SU-DHL-6 (cell line): ENCODE measurements around the gene TEX19.

ENCODE experiments used
- H2AFZ ChIP-seq: fragments of 200-600 bp; sonication (generic); 2 replicates; pipeline ENCODE4 v1.6.1; 2014; ENCODE audit warnings: low read depth, mild to moderate bottlenecking, moderate library complexity, mixed read lengths, antibody characterized with exemption, low read length; ENCODE audit not compliant: severe bottlenecking
- H3F3A ChIP-seq: fragments of 200-600 bp; shearing (Covaris generic); 2 replicates; pipeline ENCODE4 v1.6.0; 2016; ENCODE audit warnings: antibody characterized with exemption, mild to moderate bottlenecking; ENCODE audit not compliant: insufficient read depth
- H3K27ac ChIP-seq: fragments of 200-600 bp; sonication (generic); 2 replicates; pipeline ENCODE4 v1.5.1; 2016; ENCODE audit warnings: low read depth, mild to moderate bottlenecking, low read length, moderate library complexity, mixed read lengths
- H3K27me3 ChIP-seq: fragments of 200-600 bp; sonication (generic), shearing (Covaris generic); 2 replicates; pipeline ENCODE4 v1.6.0; 2014; ENCODE audit warnings: mild to moderate bottlenecking, low read length
- H3K36me3 ChIP-seq: fragments of 200-600 bp; sonication (generic); 2 replicates; pipeline ENCODE4 v1.6.1; 2014; ENCODE audit warnings: mild to moderate bottlenecking, low read length, mixed read lengths
- H3K4me2 ChIP-seq: fragments of 300-600, 200-600 bp; shearing (Covaris generic), sonication (generic); 2 replicates; pipeline ENCODE4 v1.6.0; 2014; ENCODE audit warnings: low read length, low read depth, mild to moderate bottlenecking; ENCODE audit not compliant: poor library complexity, severe bottlenecking
- H3K4me3 ChIP-seq: fragments of 200-600 bp; sonication (generic); 2 replicates; pipeline ENCODE4 v1.5.1; 2014; ENCODE audit warnings: antibody characterized with exemption, low read length, mild to moderate bottlenecking, mixed read lengths; ENCODE audit not compliant: insufficient read depth, poor library complexity, severe bottlenecking
- H3K79me2 ChIP-seq: fragments of 200-600 bp; sonication (generic); 2 replicates; pipeline ENCODE4 v1.6.1; 2014; ENCODE audit warnings: mild to moderate bottlenecking, low read length, moderate library complexity; ENCODE audit not compliant: insufficient read depth
- H3K9ac ChIP-seq: fragments of 200-600 bp; sonication (generic); 2 replicates; pipeline ENCODE4 v1.7.0; 2014; ENCODE audit warnings: mild to moderate bottlenecking, low read length
- H3K9me2 ChIP-seq: fragments of 200-600 bp; sonication (generic); replicated peaks from 2 replicates; pipeline ENCODE4 v1.6.1; 2014; ENCODE audit warnings: low read length; ENCODE audit not compliant: insufficient read depth
- H3K9me3 ChIP-seq: fragments of 200-600 bp; sonication (generic); 2 replicates; pipeline ENCODE4 v1.6.1; 2014; ENCODE audit warnings: low read length, mixed read lengths; ENCODE audit not compliant: insufficient read depth
- H4K20me1 ChIP-seq: fragments of 200-600 bp; sonication (generic); 2 replicates; pipeline ENCODE4 v1.6.1; 2014; ENCODE audit warnings: low read depth, mild to moderate bottlenecking, antibody characterized with exemption, low read length, moderate library complexity, mixed read lengths
- CTCF ChIP-seq: fragments of 200-600 bp; sonication (generic); IDR thresholded peaks from one replicate; pipeline ENCODE4 v1.5.1; 2017; ENCODE audit warnings: antibody characterized with exemption, mild to moderate bottlenecking, low read length, moderate library complexity; ENCODE audit not compliant: insufficient read depth, poor library complexity, severe bottlenecking
- EZH2phosphoT487 ChIP-seq: fragments of 200-600 bp; sonication (generic), shearing (Covaris generic); conservative IDR thresholded peaks from 2 replicates; pipeline ENCODE4 v1.6.1; 2018; ENCODE audit warnings: mild to moderate bottlenecking, antibody characterized with exemption, low read length, moderate library complexity, mixed read lengths

The TEX19 gene

DNA sequence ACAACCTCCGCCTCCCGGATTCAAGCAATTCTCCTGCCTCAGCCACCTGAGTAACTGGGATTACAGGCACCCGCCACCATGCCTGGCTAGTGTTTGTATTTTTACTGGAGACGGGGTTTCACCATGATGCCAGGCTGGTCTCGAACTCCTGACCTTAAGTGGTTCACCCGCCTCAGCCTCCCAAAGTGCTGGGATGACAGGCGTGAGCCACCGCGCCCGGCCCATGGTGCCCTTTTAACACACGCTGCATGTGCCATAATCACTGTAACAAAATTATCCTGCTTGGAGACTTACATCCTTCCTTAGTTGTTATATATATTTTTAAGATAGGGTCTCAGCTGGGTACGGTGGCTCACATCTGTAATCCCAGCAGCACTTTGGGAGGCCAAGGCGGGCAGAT is 47.1 kb upstream of the TEX19 start:
- Histone ChIP-seq H3K4me2 (no peak overlapping the region), H3K9me3 (no peaks in the 10 kb centered on the region), H3K27ac (no peak overlapping the region), H4K20me1 (no peaks in the 10 kb centered on the region), H2AFZ (no peak overlapping the region), H3K36me3 (no peaks in the 10 kb centered on the region), H3K9ac (no peak overlapping the region), H3F3A (no peaks in the 10 kb centered on the region), H3K27me3 (no peaks in the 10 kb centered on the region), H3K4me3 (no peak overlapping the region), H3K79me2 (no peaks in the 10 kb centered on the region), H3K9me2 (no peaks in the 10 kb centered on the region)
- TF ChIP-seq EZH2phosphoT487 (no peak), CTCF (no peak)

GRCh38 chr17:82313195-82314011 is 45.6 kb upstream of the TEX19 start:
- H3F3A ChIP-seq, result no peaks in the 10 kb centered on the region
- H3K27ac ChIP-seq, result no peak overlapping the region
- H3K9me3 ChIP-seq, result no peaks in the 10 kb centered on the region
- no peaks in the 10 kb centered on the region for H3K36me3 ChIP-seq
- H3K27me3 ChIP-seq, result no peaks in the 10 kb centered on the region
- H3K4me2 ChIP-seq, result no peak overlapping the region
- no peak overlapping the region for H3K9ac ChIP-seq
- no peaks in the 10 kb centered on the region for H4K20me1 ChIP-seq
- no peak overlapping the region for H2AFZ ChIP-seq
- TF ChIP-seq CTCF (no peak), EZH2phosphoT487 (no peak)
- H3K9me2 ChIP-seq, result no peaks in the 10 kb centered on the region
- H3K4me3 ChIP-seq, result no peak overlapping the region
- no peaks in the 10 kb centered on the region for H3K79me2 ChIP-seq

GRCh38 chr17:82314012-82314726 is 44.9 kb upstream of the TEX19 start:
- Histone ChIP-seq H3K9ac (no peak overlapping the region), H3F3A (no peaks in the 10 kb centered on the region), H3K27me3 (no peaks in the 10 kb centered on the region), H2AFZ (no peak overlapping the region), H3K9me2 (no peaks in the 10 kb centered on the region), H3K4me3 (no peak overlapping the region), H3K27ac (no peak overlapping the region), H4K20me1 (no peaks in the 10 kb centered on the region), H3K36me3 (no peaks in the 10 kb centered on the region), H3K9me3 (no peaks in the 10 kb centered on the region), H3K79me2 (no peaks in the 10 kb centered on the region), H3K4me2 (no peak overlapping the region)
- no peak for TF ChIP-seq CTCF
- no peak for TF ChIP-seq EZH2phosphoT487
